ENCODE measurements around the gene SHB. TPM values are rescaled to one million over a fixed set of nuclear protein-coding genes. Genes with fewer than 3 reads are reported as not detected.

SHB gene
- total and polyA plus RNA-seq, 8 donors = 3.5 to 37.7 (median 8.5) TPM

DNA sequence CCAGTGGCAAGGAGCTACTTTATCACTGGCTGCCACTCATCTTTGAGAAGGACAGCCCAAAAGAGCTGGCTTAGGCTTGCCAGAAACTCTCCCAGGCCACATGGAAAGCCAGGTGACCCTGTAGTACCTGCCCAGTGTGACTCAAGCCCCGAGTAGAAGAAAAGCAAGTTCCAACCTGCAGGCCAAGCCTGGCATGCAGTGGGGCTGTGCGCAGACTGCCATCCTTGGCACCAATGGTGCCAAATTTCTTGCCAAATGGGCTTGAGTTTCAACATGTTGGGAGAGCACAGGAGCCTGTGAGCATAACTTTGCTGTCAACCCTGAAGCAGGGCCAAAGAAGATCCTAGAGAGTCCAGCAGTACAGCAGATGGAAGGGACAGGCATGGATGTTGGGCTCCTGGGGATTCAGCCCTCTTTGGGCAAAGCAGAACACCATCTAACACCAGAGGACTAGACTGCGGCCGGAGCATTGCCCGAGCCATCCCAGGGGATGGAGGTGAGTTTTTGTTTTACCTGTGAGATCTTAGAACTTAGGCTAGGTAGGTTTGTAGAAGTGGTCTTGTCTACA is 27.3 kb upstream of the SHB start:
- DNase-seq = no peak
- Histone ChIP-seq H3K9me3 (no peaks in the 10 kb centered on the region), H3K4me1 (no peaks in the 10 kb centered on the region), H3K27ac (no peak overlapping the region), H3K36me3 (no peaks in the 10 kb centered on the region), H3K4me3 (no peak overlapping the region), H3K27me3 (no peaks in the 10 kb centered on the region)
- TF ChIP-seq, protein P1, sequence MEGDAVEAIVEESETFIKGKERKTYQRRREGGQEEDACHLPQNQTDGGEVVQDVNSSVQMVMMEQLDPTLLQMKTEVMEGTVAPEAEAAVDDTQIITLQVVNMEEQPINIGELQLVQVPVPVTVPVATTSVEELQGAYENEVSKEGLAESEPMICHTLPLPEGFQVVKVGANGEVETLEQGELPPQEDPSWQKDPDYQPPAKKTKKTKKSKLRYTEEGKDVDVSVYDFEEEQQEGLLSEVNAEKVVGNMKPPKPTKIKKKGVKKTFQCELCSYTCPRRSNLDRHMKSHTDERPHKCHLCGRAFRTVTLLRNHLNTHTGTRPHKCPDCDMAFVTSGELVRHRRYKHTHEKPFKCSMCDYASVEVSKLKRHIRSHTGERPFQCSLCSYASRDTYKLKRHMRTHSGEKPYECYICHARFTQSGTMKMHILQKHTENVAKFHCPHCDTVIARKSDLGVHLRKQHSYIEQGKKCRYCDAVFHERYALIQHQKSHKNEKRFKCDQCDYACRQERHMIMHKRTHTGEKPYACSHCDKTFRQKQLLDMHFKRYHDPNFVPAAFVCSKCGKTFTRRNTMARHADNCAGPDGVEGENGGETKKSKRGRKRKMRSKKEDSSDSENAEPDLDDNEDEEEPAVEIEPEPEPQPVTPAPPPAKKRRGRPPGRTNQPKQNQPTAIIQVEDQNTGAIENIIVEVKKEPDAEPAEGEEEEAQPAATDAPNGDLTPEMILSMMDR (IDR thresholded peaks at IDR 0.05) = no peak
- TF ChIP-seq POLR2AphosphoS5 (IDR thresholded peaks at IDR 0.05) (no peak), POLR2A (IDR thresholded peaks at IDR 0.05) (no peak), EP300 (IDR thresholded peaks at IDR 0.05) (no peak)
- intact Hi-C loops (cut with DNase I; ENCODE audit: low total_unique reads) = no loop called here
- 87 to 97% (median 93%) methylated on average over 5 of the region's 5 CpGs for WGBS, 5 donors

DNA sequence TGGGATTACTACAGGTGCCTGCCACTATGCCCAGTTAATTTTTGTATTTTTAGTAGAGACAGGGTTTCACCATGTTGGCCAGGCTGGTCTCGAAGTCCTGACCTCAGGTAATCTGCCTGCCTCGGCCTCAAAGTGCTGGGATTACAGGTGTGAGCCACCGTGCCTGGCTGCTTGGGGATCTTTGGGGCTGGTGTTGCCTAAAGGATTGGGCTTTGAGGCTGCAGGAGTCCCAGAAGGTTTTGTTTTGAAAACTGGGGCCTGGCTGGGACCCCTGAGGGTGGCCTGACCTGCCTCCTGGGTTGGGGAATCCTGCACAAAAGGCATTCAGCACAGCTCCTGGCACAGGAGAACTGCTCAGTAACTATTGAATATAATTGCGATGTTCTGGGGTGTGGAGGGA is 25.1 kb upstream of the SHB start:
- intact Hi-C loops (cut with DNase I; ENCODE audit: low total_unique reads) = no loop called here
- H3K4me1 ChIP-seq = no peaks in the 10 kb centered on the region
- H3K27me3 ChIP-seq = no peaks in the 10 kb centered on the region
- no peak overlapping the region for H3K4me3 ChIP-seq
- no peaks in the 10 kb centered on the region for H3K9me3 ChIP-seq
- H3K36me3 ChIP-seq = no peaks in the 10 kb centered on the region
- 80 to 93% (median 87%) methylated on average over 3 to 4 of the region's 4 CpGs for WGBS, 5 donors
- no peak for DNase-seq
- TF ChIP-seq EP300 (IDR thresholded peaks at IDR 0.05) (no peak), POLR2AphosphoS5 (IDR thresholded peaks at IDR 0.05) (no peak)
- TF ChIP-seq, protein P1 (IDR thresholded peaks at IDR 0.05) = no peak
- H3K27ac ChIP-seq = no peak overlapping the region

DNA sequence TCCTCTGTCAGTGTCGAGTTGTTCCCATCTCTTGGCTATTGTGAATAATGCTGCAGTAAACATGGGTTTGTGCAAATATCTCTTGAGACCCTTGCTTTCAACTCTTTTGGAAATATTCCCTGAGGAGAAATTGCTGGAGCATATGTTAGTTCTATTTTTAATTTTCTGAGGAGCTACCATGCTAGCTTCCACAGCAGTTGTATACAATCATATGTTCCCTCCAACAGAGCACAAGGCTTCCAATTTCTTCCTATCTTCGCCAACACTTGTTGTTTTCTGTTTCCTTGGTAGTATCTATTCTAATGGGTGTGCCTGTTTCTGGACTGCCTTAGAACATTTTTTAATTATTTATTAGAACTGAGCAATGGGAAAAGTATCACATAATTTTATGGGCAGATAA is 23.6 kb upstream of the SHB start:
- peaks cover 0 to 8% (median 2%) of the 10 kb centered on the region in 4 donors for H3K4me1 ChIP-seq
- H3K4me3 ChIP-seq = no peak overlapping the region
- WGBS, 5 donors = 88 to 95% (median 92%) methylated on average over 2 of the region's 2 CpGs
- no peak for TF ChIP-seq POLR2AphosphoS5 (IDR thresholded peaks at IDR 0.05)
- TF ChIP-seq EP300 (IDR thresholded peaks at IDR 0.05) = no peak
- TF ChIP-seq, protein P1 (IDR thresholded peaks at IDR 0.05) = no peak
- TF ChIP-seq POLR2A (IDR thresholded peaks at IDR 0.05) = no peak
- intact Hi-C loops (cut with DNase I; ENCODE audit: low total_unique reads) = no loop called here
- no peak overlapping the region for H3K27ac ChIP-seq
- H3K27me3 ChIP-seq = no peaks in the 10 kb centered on the region
- DNase-seq = no peak
- H3K9me3 ChIP-seq = no peaks in the 10 kb centered on the region
- no peaks in the 10 kb centered on the region for H3K36me3 ChIP-seq

GRCh38 chr9:38092200-38092524 is 23.1 kb upstream of the SHB start:
- no peaks in the 10 kb centered on the region for H3K27me3 ChIP-seq
- H3K4me1 ChIP-seq = peaks cover 0 to 9% (median 2%) of the 10 kb centered on the region in 4 donors
- no peak for DNase-seq
- H3K9me3 ChIP-seq = no peaks in the 10 kb centered on the region
- TF ChIP-seq EP300 (IDR thresholded peaks at IDR 0.05) (no peak), POLR2AphosphoS5 (IDR thresholded peaks at IDR 0.05) (no peak), POLR2A (IDR thresholded peaks at IDR 0.05) (no peak)
- TF ChIP-seq, protein P1 (IDR thresholded peaks at IDR 0.05) = no peak
- H3K27ac ChIP-seq = no peak overlapping the region
- WGBS, 5 donors = 87 to 96% (median 89%) methylated on average over 5 of the region's 5 CpGs
- H3K4me3 ChIP-seq = no peak overlapping the region
- intact Hi-C loops (cut with DNase I; ENCODE audit: low total_unique reads) = no loop called here
- H3K36me3 ChIP-seq = no peaks in the 10 kb centered on the region
